ENCODE results near the gene ICAM2.
A peak's percentile ranks its signal among the peaks of the same experiment; 100 is the strongest.

ICAM2 gene

GRCh38 chr17:64001763-64002529 lies 18.5 kb downstream of the ICAM2 start:
- ChIA-PET POLR2A (no interaction called here), CTCF (interaction anchor here (0.9 to 1.6 kb wide), 7 partner anchors 11 to 132 kb away, joined by 3 to 7 read pairs (median 3); partner anchors contain the start of gene CSHL1)
- DNase-seq (ENCODE audit: low read depth, low spot score), result no peak

GRCh38 chr17:64001091-64001579 lies 19.3 kb downstream of the ICAM2 start:
- TF ChIP-seq CTCF (IDR thresholded peaks at IDR 0.05; ENCODE audit: insufficient read depth, low read length, missing control alignments), result no peak
- CTCF ChIA-PET, result interaction anchor here (1.0 to 1.6 kb wide), 5 partner anchors 10 to 133 kb away, joined by 3 to 7 read pairs (median 4); partner anchors contain the start of gene CSHL1
- POLR2A ChIA-PET, result no interaction called here

More at GRCh38 chr17:64001763-64002529, 18.5 kb downstream of the ICAM2 start:
- H3K4me3 ChIP-seq (ENCODE audit: low read depth, low read length), result no peak overlapping the region
- no peak for TF ChIP-seq CTCF (IDR thresholded peaks at IDR 0.05; ENCODE audit: insufficient read depth, low read length, missing control alignments)

GRCh38 chr17:63999680-64000531 lies 20.5 kb downstream of the ICAM2 start:
- CTCF ChIA-PET, result interaction anchor here (1.0 to 1.7 kb wide), 4 partner anchors 9 to 134 kb away, joined by 3 to 4 read pairs (median 4); no protein-coding TSS in a partner anchor
- TF ChIP-seq CTCF (IDR thresholded peaks at IDR 0.05; ENCODE audit: insufficient read depth, low read length, missing control alignments), result no peak
- H3K4me3 ChIP-seq (ENCODE audit: low read depth, low read length), result no peak overlapping the region
- POLR2A ChIA-PET, result interaction anchor here (0.7 kb wide), 1 partner anchor 14 kb away, joined by 4 read pairs; no protein-coding TSS in a partner anchor
- DNase-seq (ENCODE audit: low read depth, low spot score), result no peak

More at GRCh38 chr17:64001091-64001579, 19.3 kb downstream of the ICAM2 start:
- H3K4me3 ChIP-seq (ENCODE audit: low read depth, low read length), result no peak overlapping the region
- no peak for DNase-seq (ENCODE audit: low read depth, low spot score)

- no peak for TF ChIP-seq CTCF (IDR thresholded peaks at IDR 0.05; ENCODE audit: insufficient read depth, low read length, missing control alignments)
- POLR2A ChIA-PET, result no interaction called here
- DNase-seq (ENCODE audit: low read depth, low spot score), result no peak
- peak overlapping the region; percentile 71 for H3K4me3 ChIP-seq (ENCODE audit: low read depth, low read length)
- CTCF ChIA-PET, result interaction anchor here (0.6 to 2.6 kb wide), 8 partner anchors 9 to 110 kb away, joined by 3 to 11 read pairs (median 4); partner anchors contain the start of gene GH1
Observed at GRCh38 chr17:63998721-63999679, 21.4 kb downstream of the ICAM2 start.

- ChIA-PET POLR2A (no interaction called here), CTCF (interaction anchor here (0.6 to 2.6 kb wide), 6 partner anchors 12 to 109 kb away, joined by 3 to 11 read pairs (median 5); partner anchors contain the start of gene GH1)
- no peak for DNase-seq (ENCODE audit: low read depth, low spot score)
- peak within 1 kb of the TSS; percentile 71 for H3K4me3 ChIP-seq (ENCODE audit: low read depth, low read length)
- no peak for TF ChIP-seq CTCF (IDR thresholded peaks at IDR 0.05; ENCODE audit: insufficient read depth, low read length, missing control alignments)
Observed at GRCh38 chr17:63998050-63998720, 22.2 kb downstream of the ICAM2 start, which contains the start of gene PRR29. Gene PRR29, plus strand, starts transcription at chr17:63998351. Its CDS starts 14 bp downstream, at chr17:63998365.

Data from AG04449 (cell line).